ENCODE measurements around the gene SEMA3F.

The SEMA3F gene

GRCh38 chr3:50169232-50169832 lies 14.2 kb downstream of the SEMA3F start:
- H3F3A ChIP-seq (ENCODE audit: insufficient read depth), result no peaks in the 10 kb centered on the region
- TF ChIP-seq CTCF (IDR thresholded peaks at IDR 0.05; ENCODE audit: insufficient read depth, low read length, poor library complexity, severe bottlenecking) (no peak), EZH2phosphoT487 (conservative IDR thresholded peaks at IDR 0.05; ENCODE audit: low read length) (no peak)
- H3K4me2 ChIP-seq (ENCODE audit: low read depth, low read length, poor library complexity, severe bottlenecking), result no peak overlapping the region
- H4K20me1 ChIP-seq (ENCODE audit: low read depth, low read length), result no peaks in the 10 kb centered on the region
- no peak overlapping the region for H2AFZ ChIP-seq (ENCODE audit: low read depth, low read length, severe bottlenecking)
- no peak overlapping the region for H3K4me3 ChIP-seq (ENCODE audit: insufficient read depth, low read length, poor library complexity, severe bottlenecking)
- no peaks in the 10 kb centered on the region for H3K79me2 ChIP-seq (ENCODE audit: insufficient read depth, low read length)
- no peaks in the 10 kb centered on the region for H3K36me3 ChIP-seq (ENCODE audit: low read length)
- no peak overlapping the region for H3K9ac ChIP-seq (ENCODE audit: low read length)
- H3K27ac ChIP-seq (ENCODE audit: low read depth, low read length), result no peak overlapping the region
- H3K27me3 ChIP-seq (ENCODE audit: low read length), result no peaks in the 10 kb centered on the region
- no peaks in the 10 kb centered on the region for H3K9me2 ChIP-seq (replicated peaks; ENCODE audit: insufficient read depth, low read length)
- no peaks in the 10 kb centered on the region for H3K9me3 ChIP-seq (ENCODE audit: insufficient read depth, low read length)

GRCh38 chr3:50169858-50170257 lies 14.7 kb downstream of the SEMA3F start:
- Histone ChIP-seq H3K4me3 (ENCODE audit: insufficient read depth, low read length, poor library complexity, severe bottlenecking) (no peak overlapping the region), H3K9ac (ENCODE audit: low read length) (no peak overlapping the region), H3K27ac (ENCODE audit: low read depth, low read length) (no peak overlapping the region), H3K36me3 (ENCODE audit: low read length) (no peaks in the 10 kb centered on the region), H2AFZ (ENCODE audit: low read depth, low read length, severe bottlenecking) (no peak overlapping the region), H3K9me3 (ENCODE audit: insufficient read depth, low read length) (no peaks in the 10 kb centered on the region), H3K79me2 (ENCODE audit: insufficient read depth, low read length) (no peaks in the 10 kb centered on the region), H3K27me3 (ENCODE audit: low read length) (no peaks in the 10 kb centered on the region), H3F3A (ENCODE audit: insufficient read depth) (no peaks in the 10 kb centered on the region), H3K9me2 (replicated peaks; ENCODE audit: insufficient read depth, low read length) (no peaks in the 10 kb centered on the region), H3K4me2 (ENCODE audit: low read depth, low read length, poor library complexity, severe bottlenecking) (no peak overlapping the region), H4K20me1 (ENCODE audit: low read depth, low read length) (no peaks in the 10 kb centered on the region)
- TF ChIP-seq EZH2phosphoT487 (conservative IDR thresholded peaks at IDR 0.05; ENCODE audit: low read length) (no peak), CTCF (IDR thresholded peaks at IDR 0.05; ENCODE audit: insufficient read depth, low read length, poor library complexity, severe bottlenecking) (no peak)

GRCh38 chr3:50170689-50171088 lies 15.6 kb downstream of the SEMA3F start:
- H3K27ac ChIP-seq (ENCODE audit: low read depth, low read length), result no peak overlapping the region
- H3K27me3 ChIP-seq (ENCODE audit: low read length), result no peaks in the 10 kb centered on the region
- no peaks in the 10 kb centered on the region for H3K36me3 ChIP-seq (ENCODE audit: low read length)
- no peaks in the 10 kb centered on the region for H3K9me2 ChIP-seq (replicated peaks; ENCODE audit: insufficient read depth, low read length)
- H3K9me3 ChIP-seq (ENCODE audit: insufficient read depth, low read length), result no peaks in the 10 kb centered on the region
- TF ChIP-seq CTCF (IDR thresholded peaks at IDR 0.05; ENCODE audit: insufficient read depth, low read length, poor library complexity, severe bottlenecking) (no peak), EZH2phosphoT487 (conservative IDR thresholded peaks at IDR 0.05; ENCODE audit: low read length) (no peak)
- no peak overlapping the region for H2AFZ ChIP-seq (ENCODE audit: low read depth, low read length, severe bottlenecking)
- no peaks in the 10 kb centered on the region for H3K79me2 ChIP-seq (ENCODE audit: insufficient read depth, low read length)
- H3K4me3 ChIP-seq (ENCODE audit: insufficient read depth, low read length, poor library complexity, severe bottlenecking), result no peak overlapping the region
- no peaks in the 10 kb centered on the region for H3F3A ChIP-seq (ENCODE audit: insufficient read depth)
- no peaks in the 10 kb centered on the region for H4K20me1 ChIP-seq (ENCODE audit: low read depth, low read length)
- H3K9ac ChIP-seq (ENCODE audit: low read length), result no peak overlapping the region
- H3K4me2 ChIP-seq (ENCODE audit: low read depth, low read length, poor library complexity, severe bottlenecking), result no peak overlapping the region

All from SU-DHL-6 (cell line).